Measurements from ENCODE around the gene ABCC9. TPM values are rescaled to one million over a fixed set of nuclear protein-coding genes. Genes with fewer than 3 reads are reported as not detected.

The ABCC9 gene
- total RNA-seq, 1 donor from 2014 or later: 0.02 TPM

GRCh38 chr12:21773263-21773741, 167.9 kb downstream of the ABCC9 start:
- no peaks in the 10 kb centered on the region for H3K9me3 Mint-ChIP-seq
- no peak overlapping the region for H3K27ac Mint-ChIP-seq
- no peak for DNase-seq (ENCODE audit: low spot score)
- H3K27me3 Mint-ChIP-seq (ENCODE audit: low read depth): peaks cover 62% of the 10 kb centered on the region
- intact Hi-C loops (cut with micrococcal nuclease): no loop called here
- peaks cover 2% of the 10 kb centered on the region for H3K4me1 Mint-ChIP-seq (ENCODE audit: low read depth)
- H3K4me3 Mint-ChIP-seq (ENCODE audit: low read depth): no peak overlapping the region
- no peaks in the 10 kb centered on the region for H3K36me3 Mint-ChIP-seq (ENCODE audit: low read depth)

- Mint-ChIP-seq H3K27me3 (ENCODE audit: low read depth) (peaks cover 52% of the 10 kb centered on the region), H3K27ac (no peak overlapping the region), H3K9me3 (no peaks in the 10 kb centered on the region), H3K4me1 (ENCODE audit: low read depth) (peaks cover 2% of the 10 kb centered on the region), H3K4me3 (ENCODE audit: low read depth) (no peak overlapping the region), H3K36me3 (ENCODE audit: low read depth) (no peaks in the 10 kb centered on the region)
- DNase-seq (ENCODE audit: low spot score): no peak
- intact Hi-C loops (cut with micrococcal nuclease): no loop called here
Observed at GRCh38 chr12:21771311-21771710, 169.9 kb downstream of the ABCC9 start.

GRCh38 chr12:21769307-21769706, 171.9 kb downstream of the ABCC9 start:
- Mint-ChIP-seq H3K4me3 (ENCODE audit: low read depth) (no peak overlapping the region), H3K27me3 (ENCODE audit: low read depth) (peaks cover 37% of the 10 kb centered on the region), H3K36me3 (ENCODE audit: low read depth) (no peaks in the 10 kb centered on the region), H3K9me3 (no peaks in the 10 kb centered on the region), H3K4me1 (ENCODE audit: low read depth) (peaks cover 2% of the 10 kb centered on the region), H3K27ac (no peak overlapping the region)
- no peak for DNase-seq (ENCODE audit: low spot score)
- intact Hi-C loops (cut with micrococcal nuclease): no loop called here

GRCh38 chr12:21766403-21766802, 174.8 kb downstream of the ABCC9 start:
- intact Hi-C loops (cut with micrococcal nuclease): no loop called here
- no peak overlapping the region for H3K27ac Mint-ChIP-seq
- H3K36me3 Mint-ChIP-seq (ENCODE audit: low read depth): no peaks in the 10 kb centered on the region
- H3K4me1 Mint-ChIP-seq (ENCODE audit: low read depth): no peaks in the 10 kb centered on the region
- no peak for DNase-seq (ENCODE audit: low spot score)
- no peak overlapping the region for H3K4me3 Mint-ChIP-seq (ENCODE audit: low read depth)
- peaks cover 16% of the 10 kb centered on the region for H3K27me3 Mint-ChIP-seq (ENCODE audit: low read depth)
- no peaks in the 10 kb centered on the region for H3K9me3 Mint-ChIP-seq

GRCh38 chr12:21764950-21765349, 176.3 kb downstream of the ABCC9 start:
- no peak overlapping the region for H3K27ac Mint-ChIP-seq

GRCh38 chr12:21764065-21764464, 177.2 kb downstream of the ABCC9 start:
- H3K4me3 Mint-ChIP-seq (ENCODE audit: low read depth): no peak overlapping the region
- no peaks in the 10 kb centered on the region for H3K4me1 Mint-ChIP-seq (ENCODE audit: low read depth)
- H3K27ac Mint-ChIP-seq: no peak overlapping the region
- H3K36me3 Mint-ChIP-seq (ENCODE audit: low read depth): no peaks in the 10 kb centered on the region
- H3K27me3 Mint-ChIP-seq (ENCODE audit: low read depth): no peaks in the 10 kb centered on the region
- H3K9me3 Mint-ChIP-seq: no peaks in the 10 kb centered on the region
- no peak for DNase-seq (ENCODE audit: low spot score)
- intact Hi-C loops (cut with micrococcal nuclease): no loop called here

More at GRCh38 chr12:21764950-21765349, 176.3 kb downstream of the ABCC9 start:
- Mint-ChIP-seq H3K36me3 (ENCODE audit: low read depth) (no peaks in the 10 kb centered on the region), H3K4me1 (ENCODE audit: low read depth) (no peaks in the 10 kb centered on the region), H3K4me3 (ENCODE audit: low read depth) (no peak overlapping the region), H3K9me3 (no peaks in the 10 kb centered on the region), H3K27me3 (ENCODE audit: low read depth) (peaks cover 7% of the 10 kb centered on the region)
- intact Hi-C loops (cut with micrococcal nuclease): no loop called here
- no peak for DNase-seq (ENCODE audit: low spot score)

- H3K4me1 Mint-ChIP-seq (ENCODE audit: low read depth): no peaks in the 10 kb centered on the region
- no peaks in the 10 kb centered on the region for H3K27me3 Mint-ChIP-seq (ENCODE audit: low read depth)
- H3K9me3 Mint-ChIP-seq: no peaks in the 10 kb centered on the region
- no peak overlapping the region for H3K27ac Mint-ChIP-seq
- no peak overlapping the region for H3K4me3 Mint-ChIP-seq (ENCODE audit: low read depth)
- no peaks in the 10 kb centered on the region for H3K36me3 Mint-ChIP-seq (ENCODE audit: low read depth)
- intact Hi-C loops (cut with micrococcal nuclease): no loop called here
- no peak for DNase-seq (ENCODE audit: low spot score)
Observed at GRCh38 chr12:21763531-21763930, 177.7 kb downstream of the ABCC9 start.

GRCh38 chr12:21759737-21760136, 181.5 kb downstream of the ABCC9 start:
- no peak for DNase-seq (ENCODE audit: low spot score)
- Mint-ChIP-seq H3K27me3 (ENCODE audit: low read depth) (peaks cover 3% of the 10 kb centered on the region), H3K27ac (no peak overlapping the region), H3K4me1 (ENCODE audit: low read depth) (no peaks in the 10 kb centered on the region), H3K4me3 (ENCODE audit: low read depth) (no peak overlapping the region), H3K9me3 (no peaks in the 10 kb centered on the region), H3K36me3 (ENCODE audit: low read depth) (no peaks in the 10 kb centered on the region)
- intact Hi-C loops (cut with micrococcal nuclease): no loop called here

GRCh38 chr12:21757735-21758134, 183.5 kb downstream of the ABCC9 start:
- no peak for DNase-seq (ENCODE audit: low spot score)
- no peak overlapping the region for H3K27ac Mint-ChIP-seq
- intact Hi-C loops (cut with micrococcal nuclease): no loop called here
- no peaks in the 10 kb centered on the region for H3K9me3 Mint-ChIP-seq
- no peak overlapping the region for H3K4me3 Mint-ChIP-seq (ENCODE audit: low read depth)
- no peaks in the 10 kb centered on the region for H3K4me1 Mint-ChIP-seq (ENCODE audit: low read depth)
- H3K36me3 Mint-ChIP-seq (ENCODE audit: low read depth): no peaks in the 10 kb centered on the region
- H3K27me3 Mint-ChIP-seq (ENCODE audit: low read depth): peaks cover 4% of the 10 kb centered on the region

- H3K36me3 Mint-ChIP-seq (ENCODE audit: low read depth): no peaks in the 10 kb centered on the region
- H3K4me1 Mint-ChIP-seq (ENCODE audit: low read depth): no peaks in the 10 kb centered on the region
- no peak overlapping the region for H3K4me3 Mint-ChIP-seq (ENCODE audit: low read depth)
- H3K9me3 Mint-ChIP-seq: no peaks in the 10 kb centered on the region
- peaks cover 4% of the 10 kb centered on the region for H3K27me3 Mint-ChIP-seq (ENCODE audit: low read depth)
- DNase-seq (ENCODE audit: low spot score): no peak
- H3K27ac Mint-ChIP-seq: no peak overlapping the region
- intact Hi-C loops (cut with micrococcal nuclease): no loop called here
Observed at GRCh38 chr12:21756699-21757098, 184.5 kb downstream of the ABCC9 start.

- intact Hi-C loops (cut with micrococcal nuclease): no loop called here
- H3K27ac Mint-ChIP-seq: no peak overlapping the region
- DNase-seq (ENCODE audit: low spot score): no peak
- H3K4me1 Mint-ChIP-seq (ENCODE audit: low read depth): no peaks in the 10 kb centered on the region
- H3K4me3 Mint-ChIP-seq (ENCODE audit: low read depth): no peak overlapping the region
- H3K9me3 Mint-ChIP-seq: no peaks in the 10 kb centered on the region
- peaks cover 4% of the 10 kb centered on the region for H3K27me3 Mint-ChIP-seq (ENCODE audit: low read depth)
- H3K36me3 Mint-ChIP-seq (ENCODE audit: low read depth): no peaks in the 10 kb centered on the region
Observed at GRCh38 chr12:21751517-21751916, 189.7 kb downstream of the ABCC9 start.

Other genes with a start within 250 kb of the ABCC9 start
- gene KCNJ8, start 166.7 kb downstream of the ABCC9 start, total RNA-seq: not detected in 2 replicates
- 36.2 and 37.7 TPM in 2 replicates for gene CMAS, start 104.8 kb upstream of the ABCC9 start, total RNA-seq